ELR (cell line): ENCODE results near the gene POU2F3.

Experiments
- DNase-seq: peaks from one replicate; pipeline ENCODE4 v3.0.0-alpha.2; 2015; ENCODE audit warnings: low read depth

Gene POU2F3

DNA sequence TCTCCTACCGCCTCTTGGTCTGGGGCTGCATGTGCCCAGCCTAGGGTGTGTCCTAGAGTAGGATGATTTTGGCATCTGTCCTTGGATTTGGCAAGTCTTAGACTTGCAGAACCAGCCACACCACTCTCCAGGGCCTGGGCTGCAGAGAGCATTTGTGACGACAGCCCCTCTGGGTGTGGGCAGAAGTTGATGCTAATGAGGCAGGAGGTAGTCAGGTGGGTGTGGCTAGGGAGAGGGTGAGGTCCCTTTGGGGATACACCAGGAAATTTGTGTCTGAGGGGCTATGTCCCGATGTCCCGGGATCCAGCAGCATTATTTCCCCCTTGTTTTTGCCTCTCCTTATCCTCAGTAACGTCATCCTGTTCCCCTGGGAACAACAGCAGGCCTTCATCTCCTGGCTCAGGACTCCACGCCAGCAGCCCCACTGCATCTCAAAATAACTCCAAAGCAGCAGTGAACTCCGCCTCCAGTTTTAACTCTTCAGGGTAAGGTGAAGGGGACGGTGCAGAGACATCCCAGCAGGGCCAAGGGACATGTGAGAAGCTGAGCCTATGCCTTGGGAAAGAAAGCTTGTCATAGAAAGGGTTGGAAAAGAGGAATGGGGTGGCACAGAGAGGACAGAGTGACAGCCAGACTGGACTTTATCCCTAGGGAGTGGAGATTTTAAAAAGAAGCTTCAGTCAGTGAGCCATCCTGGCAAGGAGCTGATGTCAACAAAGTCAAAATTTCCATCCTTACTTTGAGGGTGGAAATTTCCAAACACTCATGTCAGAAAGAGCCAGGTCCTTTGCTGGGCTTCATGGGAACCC is 77.1 kb downstream of the POU2F3 start:
- DNase-seq = no peak

- DNase-seq = no peak
These were observed 77.9 kb downstream of the POU2F3 start for GRCh38 chr11:120317689-120318480.

DNA sequence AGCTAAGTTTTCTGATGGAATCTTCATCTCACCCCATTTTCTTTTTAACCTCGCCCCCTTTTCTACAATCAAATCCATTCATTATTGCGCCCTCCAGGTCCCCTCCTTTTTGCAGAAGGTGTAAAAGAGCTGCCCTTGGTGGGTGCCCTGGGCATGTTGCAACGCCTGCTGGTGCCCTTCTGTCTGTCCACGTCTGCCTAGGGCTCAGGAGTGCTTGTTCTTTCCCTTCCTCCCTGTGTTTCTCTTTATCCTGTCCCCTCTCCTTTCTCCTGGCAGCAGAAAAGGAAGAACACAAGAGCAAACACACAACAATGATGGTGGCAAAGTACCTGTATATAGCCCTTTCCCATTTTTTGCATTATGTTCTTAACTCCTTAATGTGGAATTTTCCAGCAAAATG is 79.0 kb downstream of the POU2F3 start:
- DNase-seq = no peak

GRCh38 chr11:120324932-120325810 is 85.2 kb downstream of the POU2F3 start, which contains the start of gene TLCD5:
Gene TLCD5, plus strand, starts transcription at chr11:120325299. Its CDS starts 2,143 bp downstream, at chr11:120327442.
- peak; percentile 82 for DNase-seq

DNA sequence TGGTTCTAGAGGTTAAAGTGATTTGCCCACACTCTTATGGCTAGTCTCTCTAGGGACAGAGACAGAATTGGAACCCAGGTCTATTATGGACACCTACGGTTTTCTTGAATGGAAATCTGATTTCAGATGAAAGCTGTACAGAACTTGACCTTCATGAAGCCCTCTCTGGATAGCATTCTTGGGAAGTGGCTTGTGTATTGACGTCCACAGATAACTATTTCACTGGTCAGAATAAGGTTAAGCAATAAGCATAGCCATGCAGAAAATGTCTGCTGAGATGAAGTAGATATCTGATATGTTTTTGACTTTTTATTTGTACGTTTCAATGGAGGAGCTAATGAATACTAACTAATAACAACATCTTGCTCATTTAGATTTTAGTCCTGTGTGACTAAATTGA is 86.3 kb downstream of the POU2F3 start:
- DNase-seq = peak; percentile 80

DNA sequence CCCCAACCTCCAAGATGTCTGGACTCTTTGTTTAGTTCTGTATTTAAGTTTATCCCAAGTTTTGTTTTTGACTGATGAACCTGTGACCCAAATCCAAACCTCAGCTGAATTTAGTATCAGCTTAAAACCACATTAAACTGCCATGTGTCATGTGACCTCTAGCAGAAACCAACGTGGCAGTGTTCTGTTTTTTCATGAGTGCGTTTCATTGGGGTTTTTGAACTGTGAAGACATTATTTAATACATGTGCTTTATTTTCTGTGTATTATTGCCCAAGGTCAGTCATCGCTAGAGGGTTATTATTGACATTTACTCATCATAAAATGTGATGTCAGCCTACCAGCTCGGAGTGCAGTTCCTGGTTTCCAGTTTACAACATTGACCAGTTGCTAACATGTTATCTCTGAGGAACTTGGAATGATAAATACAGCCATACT is 86.9 kb downstream of the POU2F3 start:
- DNase-seq = no peak

DNA sequence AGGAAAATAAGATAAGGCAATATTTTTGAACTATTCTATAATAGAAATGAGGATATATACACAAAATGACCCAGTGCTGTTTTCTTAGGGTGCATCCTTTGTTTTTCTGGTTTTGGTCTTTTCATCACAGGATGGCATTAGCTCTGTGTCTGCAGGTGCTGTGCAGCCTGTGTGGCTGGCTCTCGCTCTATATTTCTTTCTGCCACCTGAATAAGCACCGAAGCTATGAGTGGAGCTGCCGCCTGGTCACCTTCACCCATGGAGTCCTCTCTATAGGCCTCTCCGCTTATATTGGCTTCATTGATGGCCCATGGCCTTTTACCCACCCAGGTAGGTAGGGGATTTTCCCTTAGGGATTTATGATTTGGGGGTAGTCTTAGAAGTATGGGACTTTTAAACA is 87.4 kb downstream of the POU2F3 start:
- no peak for DNase-seq

GRCh38 chr11:120329556-120329955 is 89.6 kb downstream of the POU2F3 start:
- DNase-seq = peak; percentile 56

GRCh38 chr11:120330045-120330444 is 90.1 kb downstream of the POU2F3 start:
- no peak for DNase-seq

- DNase-seq = peak; percentile 95
These were observed 91.5 kb downstream of the POU2F3 start for GRCh38 chr11:120331301-120331996.

- no peak for DNase-seq
These were observed 93.1 kb downstream of the POU2F3 start for GRCh38 chr11:120332822-120333716.

GRCh38 chr11:120333801-120334200 is 93.9 kb downstream of the POU2F3 start:
- DNase-seq = no peak

DNA sequence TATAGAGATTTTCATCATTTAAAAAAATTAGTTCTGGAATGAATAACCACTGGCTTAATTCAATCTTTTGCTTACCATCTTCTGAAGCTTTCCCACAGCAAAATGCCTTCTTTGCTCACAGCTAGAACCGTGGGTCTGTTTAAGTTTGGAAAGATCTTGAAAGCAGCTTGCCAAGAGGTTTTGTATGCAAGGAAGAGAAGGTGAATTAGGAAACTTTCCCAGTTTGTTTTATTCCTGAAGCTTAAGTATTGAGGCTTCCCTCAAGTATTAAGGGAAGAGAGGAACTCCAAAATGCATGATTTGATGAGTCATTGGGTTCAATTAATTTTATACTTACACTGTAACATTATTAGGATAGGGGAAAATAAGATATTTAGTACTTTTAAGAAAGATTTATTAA is 94.4 kb downstream of the POU2F3 start:
- DNase-seq = no peak

DNA sequence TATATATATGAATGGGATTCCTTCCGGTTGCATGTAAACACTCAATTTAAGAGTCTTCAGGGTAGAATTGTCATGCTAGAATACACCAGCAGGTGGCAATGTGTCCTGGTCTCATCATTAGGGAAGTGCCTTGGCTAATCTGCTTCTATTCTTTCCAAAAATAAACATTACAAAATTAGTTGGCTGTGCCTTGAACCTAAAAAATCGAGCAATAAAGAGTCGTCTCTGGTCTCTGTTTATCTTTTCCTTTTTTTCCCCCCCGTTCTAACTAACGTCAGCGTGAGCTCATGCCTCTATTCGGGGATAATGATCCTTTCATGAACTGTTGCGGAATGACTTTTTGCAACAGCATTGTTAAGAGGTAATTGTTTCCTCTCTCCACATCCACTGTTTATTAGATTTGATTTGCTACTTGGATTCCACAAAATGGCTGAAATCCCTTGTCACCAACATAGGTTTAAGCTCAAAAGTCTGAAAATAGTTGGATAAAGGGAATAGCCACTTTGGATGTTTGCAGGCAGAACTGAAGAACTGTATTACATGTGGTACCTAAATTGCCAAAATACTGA is 95.0 kb downstream of the POU2F3 start:
- peak; percentile 83 for DNase-seq

DNA sequence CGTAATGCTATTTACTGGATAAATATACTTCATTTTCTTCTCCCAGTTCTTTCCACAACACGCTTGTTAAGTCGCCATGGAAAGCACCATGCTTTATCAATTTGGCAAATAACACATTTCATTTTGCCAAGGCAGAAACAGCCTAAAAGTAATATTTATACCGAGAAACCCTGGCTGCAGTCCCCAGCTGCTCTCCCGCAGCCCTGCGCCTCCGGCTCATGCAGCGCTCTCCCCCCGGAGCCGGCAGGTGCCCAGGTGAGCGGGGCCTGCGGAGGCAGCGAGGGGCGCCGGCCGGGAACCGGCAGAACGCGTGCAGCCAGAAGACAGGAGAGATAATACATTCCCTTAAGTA is 95.6 kb downstream of the POU2F3 start:
- peak; percentile 43 for DNase-seq

- peak; percentile 98 for DNase-seq
These were observed 96.1 kb downstream of the POU2F3 start, which contains the start of gene ARHGEF12 for GRCh38 chr11:120335908-120336640. Gene ARHGEF12, plus strand, starts transcription at chr11:120336413. Its CDS starts 831 bp downstream, at chr11:120337244.

GRCh38 chr11:120336641-120337354 is 96.9 kb downstream of the POU2F3 start:
- peak; percentile 61 for DNase-seq

DNA sequence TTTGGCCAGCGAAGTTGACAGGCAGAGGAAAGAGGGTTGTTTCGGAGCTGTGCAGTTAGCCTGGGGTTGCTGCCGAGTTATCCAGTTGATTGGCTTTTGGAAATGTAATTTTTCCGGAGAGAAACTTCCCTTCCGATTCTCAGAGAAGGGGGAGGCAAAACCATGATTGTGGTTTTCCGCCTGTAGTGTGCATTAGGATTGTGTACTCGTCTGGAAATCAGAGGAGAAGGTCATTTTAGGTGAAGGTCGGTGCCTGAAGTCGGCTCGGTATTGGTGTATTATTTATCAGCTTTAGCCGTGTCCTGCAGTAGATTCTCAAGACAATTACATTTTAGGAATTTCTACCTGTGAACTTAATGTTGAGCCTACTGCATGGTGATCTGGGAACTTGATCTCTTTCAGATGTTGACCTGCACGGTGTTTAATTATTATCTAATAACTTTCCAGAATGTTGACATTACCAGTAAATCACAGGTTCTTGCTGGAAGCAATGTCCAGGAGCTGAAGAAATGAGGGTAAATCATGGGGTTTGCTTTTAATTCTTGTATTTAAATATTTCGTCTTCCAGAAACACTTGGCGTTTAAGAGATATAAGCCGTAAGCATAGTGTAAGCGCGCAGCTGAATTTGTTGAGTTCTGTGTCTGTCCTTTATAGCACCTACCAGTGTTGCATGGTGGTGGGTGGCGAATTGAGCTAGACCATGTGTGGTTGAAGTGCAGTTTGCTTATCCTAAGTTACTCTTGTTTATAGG is 97.6 kb downstream of the POU2F3 start:
- peak; percentile 43 for DNase-seq
